A549 (cell line): ENCODE data around the gene KRT3.

ENCODE experiments used
- CHD2 ChIP-seq: fragments of 150-350 bp; IDR thresholded peaks from 2 replicates; pipeline ENCODE4 v1.6.1; 2014; ENCODE audit warnings: low read length; ENCODE audit not compliant: partially characterized antibody
- CTCF ChIP-seq: fragments of >200 bp; sonication (Bioruptor Twin); formaldehyde crosslinking; IDR thresholded peaks from 3 replicates; pipeline ENCODE4 v1.5.1; 2016
- E2F6 ChIP-seq: IDR thresholded peaks from 2 replicates; pipeline ENCODE4 v1.6.1; 2012; ENCODE audit warnings: low read depth, borderline replicate concordance
- EHMT2 ChIP-seq: fragments of 200-600 bp; sonication (generic); IDR thresholded peaks from 2 replicates; pipeline ENCODE4 v1.6.1; 2016; ENCODE audit warnings: antibody characterized with exemption, low read depth, mild to moderate bottlenecking, moderate library complexity
- EP300 ChIP-seq, 2 experiments: fragments of >200 bp; sonication (Bioruptor Twin); formaldehyde crosslinking; IDR thresholded peaks; 2 replicates in 1 of 2; 3 replicates in 1 of 2; pipeline ENCODE4 v1.6.1; 2016 to 2017
- POLR2A ChIP-seq: IDR thresholded peaks from 2 replicates; pipeline ENCODE4 v1.6.1; 2012; ENCODE audit warnings: mild to moderate bottlenecking, low read length
- RAD21 ChIP-seq, 2 experiments: fragments of >200 bp in 1 of 2; sonication (Bioruptor Twin) in 1 of 2; formaldehyde crosslinking in 1 of 2; IDR thresholded peaks in 1 of 2; conservative IDR thresholded peaks in 1 of 2; 2 replicates in 1 of 2; 3 replicates in 1 of 2; pipeline ENCODE4 v1.6.1; 2012 to 2018; ENCODE audit warnings: inconsistent platforms in 1 of 2
- RNF2 ChIP-seq: fragments of 200-600 bp; sonication (generic); IDR thresholded peaks from 2 replicates; pipeline ENCODE4 v1.6.1; 2016; ENCODE audit warnings: low read depth, mild to moderate bottlenecking, antibody characterized with exemption, moderate library complexity, borderline replicate concordance

GRCh38 chr12:52742196-52742580, 53.7 kb downstream of the KRT3 start:
- TF ChIP-seq CTCF: no peak
- no peak for TF ChIP-seq CHD2
- no peak for TF ChIP-seq E2F6
- TF ChIP-seq EHMT2: no peak
- TF ChIP-seq EP300 (IDR thresholded peaks at IDR 0.05): no peak
- no peak for TF ChIP-seq RAD21 (conservative IDR thresholded peaks at IDR 0.05 in 1 of 2, IDR thresholded peaks at IDR 0.05 in 1 of 2)
- TF ChIP-seq POLR2A: no peak
- no peak for TF ChIP-seq RNF2
